Body of pancreas (tissue), 4 donors: ENCODE measurements around the gene RAB3GAP1.

Source experiments
- POLR2A ChIP-seq, 3 donors: fragments of 450-650 bp; IDR thresholded peaks; one replicate each; pipeline ENCODE4 v1.6.1; 2016; ENCODE audit warnings: antibody characterized with exemption in 3 of 3, mild to moderate bottlenecking in 2 of 3
- TF ChIP-seq, protein P1 (sequence below), 7 experiments: fragments of 450-650 bp in 4 of 7; fragments of 200-600 bp in 3 of 7; sonication (generic) in 3 of 7; IDR thresholded peaks; one replicate each; pipeline ENCODE4 v1.5.1; 2016 to 2019; ENCODE audit warnings: antibody characterized with exemption in 7 of 7

- TF ChIP-seq, protein P1, sequence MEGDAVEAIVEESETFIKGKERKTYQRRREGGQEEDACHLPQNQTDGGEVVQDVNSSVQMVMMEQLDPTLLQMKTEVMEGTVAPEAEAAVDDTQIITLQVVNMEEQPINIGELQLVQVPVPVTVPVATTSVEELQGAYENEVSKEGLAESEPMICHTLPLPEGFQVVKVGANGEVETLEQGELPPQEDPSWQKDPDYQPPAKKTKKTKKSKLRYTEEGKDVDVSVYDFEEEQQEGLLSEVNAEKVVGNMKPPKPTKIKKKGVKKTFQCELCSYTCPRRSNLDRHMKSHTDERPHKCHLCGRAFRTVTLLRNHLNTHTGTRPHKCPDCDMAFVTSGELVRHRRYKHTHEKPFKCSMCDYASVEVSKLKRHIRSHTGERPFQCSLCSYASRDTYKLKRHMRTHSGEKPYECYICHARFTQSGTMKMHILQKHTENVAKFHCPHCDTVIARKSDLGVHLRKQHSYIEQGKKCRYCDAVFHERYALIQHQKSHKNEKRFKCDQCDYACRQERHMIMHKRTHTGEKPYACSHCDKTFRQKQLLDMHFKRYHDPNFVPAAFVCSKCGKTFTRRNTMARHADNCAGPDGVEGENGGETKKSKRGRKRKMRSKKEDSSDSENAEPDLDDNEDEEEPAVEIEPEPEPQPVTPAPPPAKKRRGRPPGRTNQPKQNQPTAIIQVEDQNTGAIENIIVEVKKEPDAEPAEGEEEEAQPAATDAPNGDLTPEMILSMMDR (IDR thresholded peaks at IDR 0.05): no peak
- TF ChIP-seq POLR2A (IDR thresholded peaks at IDR 0.05): no peak
Observed at GRCh38 chr2:135163306-135163705, 111.2 kb downstream of the RAB3GAP1 start.
